MM.1S (cell line): ENCODE results near the gene YPEL2.

Experiments
- DNase-seq: peaks from one replicate; pipeline ENCODE4 v3.0.0-alpha.2; 2015
- H2AFZ ChIP-seq: fragments of 300-600 bp; sonication (generic); 2 replicates; pipeline ENCODE4 v1.6.0; 2016; ENCODE audit warnings: antibody characterized with exemption, low read length
- H3F3A ChIP-seq: fragments of 300-600 bp; sonication (generic); 2 replicates; pipeline ENCODE4 v1.6.1; 2016; ENCODE audit warnings: mild to moderate bottlenecking, antibody characterized with exemption, low read length, moderate library complexity, mixed read lengths; ENCODE audit not compliant: insufficient read depth
- H3K27ac ChIP-seq: fragments of 300-600 bp; sonication (generic); 2 replicates; pipeline ENCODE4 v1.5.1; 2016; ENCODE audit warnings: mild to moderate bottlenecking, low read length
- H3K27me3 ChIP-seq: fragments of 300-600 bp; sonication (generic); replicated peaks from 2 replicates; pipeline ENCODE4 v1.6.0; 2016; ENCODE audit warnings: low read length; ENCODE audit not compliant: insufficient read depth
- H3K36me3 ChIP-seq: fragments of 300-600 bp; sonication (generic); replicated peaks from 2 replicates; pipeline ENCODE4 v1.6.1; 2016; ENCODE audit warnings: mild to moderate bottlenecking, low read length, mixed read lengths; ENCODE audit not compliant: insufficient read depth
- H3K4me1 ChIP-seq: fragments of 300-600 bp; sonication (generic); 2 replicates; pipeline ENCODE4 v1.6.1; 2016; ENCODE audit warnings: low read length, mixed read lengths
- H3K4me2 ChIP-seq: fragments of 300-600 bp; sonication (generic); 2 replicates; pipeline ENCODE4 v1.6.0; 2016; ENCODE audit warnings: low read depth, low read length
- H3K4me3 ChIP-seq: fragments of 300-600 bp; sonication (generic); 2 replicates; pipeline ENCODE4 v1.5.1; 2016; ENCODE audit warnings: low read length, mixed read lengths
- H3K79me2 ChIP-seq: fragments of 300-600 bp; sonication (generic); 2 replicates; pipeline ENCODE4 v1.6.1; 2016; ENCODE audit warnings: mixed run types, low read length, mixed read lengths
- H3K9ac ChIP-seq: fragments of 300-600 bp; sonication (generic); 2 replicates; pipeline ENCODE4 v1.6.1; 2016; ENCODE audit warnings: low read length, mixed read lengths
- H3K9me2 ChIP-seq: fragments of 300-600 bp; sonication (generic); replicated peaks from 2 replicates; pipeline ENCODE4 v1.6.1; 2016; ENCODE audit warnings: mild to moderate bottlenecking, low read length, mixed read lengths; ENCODE audit not compliant: insufficient read depth
- H3K9me3 ChIP-seq: fragments of 300-600 bp; sonication (generic); replicated peaks from 2 replicates; pipeline ENCODE4 v1.6.1; 2016; ENCODE audit warnings: mild to moderate bottlenecking, low read length, mixed read lengths; ENCODE audit not compliant: insufficient read depth
- H4K20me1 ChIP-seq: fragments of 300-600 bp; sonication (generic); 2 replicates; pipeline ENCODE4 v1.6.1; 2016; ENCODE audit warnings: mild to moderate bottlenecking, low read length, moderate library complexity, mixed read lengths; ENCODE audit not compliant: insufficient read depth
- CTCF ChIP-seq: fragments of 300-600 bp; sonication (generic); IDR thresholded peaks from 2 replicates; pipeline ENCODE4 v1.5.1; 2016; ENCODE audit warnings: antibody characterized with exemption, low read length, mixed read lengths
- EZH2 ChIP-seq: fragments of 300-600 bp; sonication (generic); optimal IDR thresholded peaks from 2 replicates; pipeline ENCODE3; 2017; ENCODE audit warnings: low read depth, mild to moderate bottlenecking, antibody characterized with exemption, low read length, mixed read lengths
- EZH2phosphoT487 ChIP-seq: fragments of 300-600 bp; sonication (generic); IDR thresholded peaks from 2 replicates; pipeline ENCODE4 v1.6.1; 2018; ENCODE audit warnings: antibody characterized with exemption, low read length

Gene YPEL2

DNA sequence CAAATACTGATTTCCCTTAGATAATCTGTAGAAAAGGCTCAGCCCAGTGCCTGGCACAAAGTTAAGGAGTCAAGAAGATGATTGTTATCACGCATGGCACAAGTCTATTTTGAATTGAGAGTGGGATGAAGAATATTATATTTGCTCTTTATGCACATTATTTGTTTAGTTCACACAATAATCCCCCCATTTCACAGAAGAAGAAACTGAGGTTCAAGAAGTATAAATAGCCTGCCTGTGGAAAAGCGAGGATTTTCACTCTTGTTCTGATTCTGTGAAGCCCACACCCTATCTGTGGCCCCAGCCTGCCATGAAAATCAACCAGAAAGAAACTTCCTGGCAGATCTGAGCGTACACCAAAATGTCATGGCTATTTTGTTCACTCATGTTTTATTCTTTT, 73.0 kb downstream of the YPEL2 start:
- Histone ChIP-seq H3K4me3 (no peak overlapping the region), H3K9ac (no peak overlapping the region), H3K4me1 (no peaks in the 10 kb centered on the region), H3K36me3 (no peaks in the 10 kb centered on the region), H3K27ac (no peak overlapping the region), H3K27me3 (no peaks in the 10 kb centered on the region), H3K4me2 (no peak overlapping the region), H3K9me2 (no peaks in the 10 kb centered on the region), H3K9me3 (no peaks in the 10 kb centered on the region), H3F3A (no peaks in the 10 kb centered on the region), H2AFZ (no peak overlapping the region), H3K79me2 (no peaks in the 10 kb centered on the region), H4K20me1 (no peaks in the 10 kb centered on the region)
- TF ChIP-seq CTCF, result no peak
- no peak for TF ChIP-seq EZH2
- no peak for TF ChIP-seq EZH2phosphoT487
- no peak for DNase-seq

GRCh38 chr17:59405944-59406705, 74.7 kb downstream of the YPEL2 start:
- no peaks in the 10 kb centered on the region for H3F3A ChIP-seq
- no peaks in the 10 kb centered on the region for H3K36me3 ChIP-seq
- no peak for TF ChIP-seq EZH2phosphoT487
- no peak overlapping the region for H3K4me3 ChIP-seq
- H2AFZ ChIP-seq, result no peak overlapping the region
- no peaks in the 10 kb centered on the region for H3K4me1 ChIP-seq
- no peaks in the 10 kb centered on the region for H3K79me2 ChIP-seq
- no peak overlapping the region for H3K4me2 ChIP-seq
- no peak for DNase-seq
- no peak overlapping the region for H3K9ac ChIP-seq
- H3K27ac ChIP-seq, result no peak overlapping the region
- no peaks in the 10 kb centered on the region for H3K27me3 ChIP-seq
- H3K9me2 ChIP-seq, result no peaks in the 10 kb centered on the region
- H4K20me1 ChIP-seq, result no peaks in the 10 kb centered on the region
- no peaks in the 10 kb centered on the region for H3K9me3 ChIP-seq

DNA sequence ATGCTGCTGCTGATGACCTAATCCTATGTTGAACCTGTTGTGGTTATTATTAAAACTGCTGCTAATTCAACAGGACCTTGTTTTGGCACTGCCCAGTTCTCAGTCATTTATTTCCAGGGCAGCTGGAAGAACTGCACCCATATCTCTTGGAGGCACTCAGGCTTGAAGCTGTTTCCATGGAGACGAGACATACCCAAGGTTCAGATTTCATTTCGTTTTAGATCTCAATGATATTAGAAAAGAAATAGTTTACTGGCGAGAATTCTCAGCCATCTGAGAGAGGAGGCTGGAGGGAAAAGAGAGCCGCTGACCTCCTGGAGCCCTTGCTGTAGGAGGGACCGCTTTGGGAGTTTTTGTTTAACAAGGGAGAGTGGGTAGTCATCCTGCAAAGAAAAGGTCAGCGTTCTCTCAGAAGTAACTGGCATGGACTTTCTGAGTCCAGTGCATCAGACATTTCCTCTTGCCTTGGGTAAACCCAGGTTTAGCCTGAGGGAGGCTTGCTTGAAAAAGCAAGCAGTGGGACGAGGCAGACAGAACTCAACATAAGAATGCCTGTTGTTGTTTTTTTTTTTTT, 75.4 kb downstream of the YPEL2 start:
- no peak overlapping the region for H2AFZ ChIP-seq
- H3K9me2 ChIP-seq, result no peaks in the 10 kb centered on the region
- no peaks in the 10 kb centered on the region for H3K79me2 ChIP-seq
- no peak overlapping the region for H3K4me2 ChIP-seq
- no peaks in the 10 kb centered on the region for H3F3A ChIP-seq
- no peaks in the 10 kb centered on the region for H4K20me1 ChIP-seq
- no peaks in the 10 kb centered on the region for H3K27me3 ChIP-seq
- no peak for DNase-seq
- TF ChIP-seq EZH2phosphoT487 (no peak), CTCF (no peak), EZH2 (no peak)
- no peaks in the 10 kb centered on the region for H3K4me1 ChIP-seq
- H3K36me3 ChIP-seq, result no peaks in the 10 kb centered on the region
- no peak overlapping the region for H3K27ac ChIP-seq
- H3K9ac ChIP-seq, result no peak overlapping the region
- no peak overlapping the region for H3K4me3 ChIP-seq
- no peaks in the 10 kb centered on the region for H3K9me3 ChIP-seq
